ENCODE measurements around the gene TUFM. TPM values are rescaled to one million over a fixed set of nuclear protein-coding genes. Genes with fewer than 3 reads are reported as not detected.
"Not testable (repeated sequence)": the region's sequence is repeated elsewhere in the genome, so short reads cannot be mapped to it uniquely, and the experiment has no call there.

TUFM gene
- total RNA-seq (ENCODE audit: unreplicated experiment): 143 TPM
- long read RNA-seq, transcript TUFM-201 (10 exons, 2,071 nt): major isoform, 410 of 434 reads
- long read RNA-seq, partial matches to known transcripts: 5 of 434 reads
- long read RNA-seq, other reads (novel, unspliced or antisense): 17 of 434 reads

GRCh38 chr16:28846080-28846932 lies at the start of gene TUFM:
Gene TUFM, minus strand, starts transcription at chr16:28846348. Its CDS starts 79 bp downstream, at chr16:28846269.
- Mint-ChIP-seq H3K9me3 (ENCODE audit: unreplicated experiment) (peaks cover 3% of the 10 kb centered on the region), H3K4me3 (ENCODE audit: unreplicated experiment) (peak within 1 kb of the TSS; percentile 89), H3K4me1 (ENCODE audit: low read depth, unreplicated experiment) (peaks cover 10% of the 10 kb centered on the region), H3K27ac (ENCODE audit: unreplicated experiment) (peak within 1 kb of the TSS; percentile 87), H3K36me3 (ENCODE audit: unreplicated experiment) (peaks cover 4% of the 10 kb centered on the region), H3K27me3 (ENCODE audit: unreplicated experiment) (peaks cover 3% of the 10 kb centered on the region)
- DNase-seq: peak; percentile 98
- TF ChIP-seq, protein P1, sequence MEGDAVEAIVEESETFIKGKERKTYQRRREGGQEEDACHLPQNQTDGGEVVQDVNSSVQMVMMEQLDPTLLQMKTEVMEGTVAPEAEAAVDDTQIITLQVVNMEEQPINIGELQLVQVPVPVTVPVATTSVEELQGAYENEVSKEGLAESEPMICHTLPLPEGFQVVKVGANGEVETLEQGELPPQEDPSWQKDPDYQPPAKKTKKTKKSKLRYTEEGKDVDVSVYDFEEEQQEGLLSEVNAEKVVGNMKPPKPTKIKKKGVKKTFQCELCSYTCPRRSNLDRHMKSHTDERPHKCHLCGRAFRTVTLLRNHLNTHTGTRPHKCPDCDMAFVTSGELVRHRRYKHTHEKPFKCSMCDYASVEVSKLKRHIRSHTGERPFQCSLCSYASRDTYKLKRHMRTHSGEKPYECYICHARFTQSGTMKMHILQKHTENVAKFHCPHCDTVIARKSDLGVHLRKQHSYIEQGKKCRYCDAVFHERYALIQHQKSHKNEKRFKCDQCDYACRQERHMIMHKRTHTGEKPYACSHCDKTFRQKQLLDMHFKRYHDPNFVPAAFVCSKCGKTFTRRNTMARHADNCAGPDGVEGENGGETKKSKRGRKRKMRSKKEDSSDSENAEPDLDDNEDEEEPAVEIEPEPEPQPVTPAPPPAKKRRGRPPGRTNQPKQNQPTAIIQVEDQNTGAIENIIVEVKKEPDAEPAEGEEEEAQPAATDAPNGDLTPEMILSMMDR (IDR thresholded peaks at IDR 0.05; ENCODE audit: partially characterized antibody, unreplicated experiment): peak; percentile 61

GRCh38 chr16:28895609-28896008 lies 49.5 kb upstream of the TUFM start:
- H3K4me3 Mint-ChIP-seq (ENCODE audit: unreplicated experiment): no peak overlapping the region
- no peaks in the 10 kb centered on the region for H3K36me3 Mint-ChIP-seq (ENCODE audit: unreplicated experiment)
- no peak for DNase-seq
- TF ChIP-seq, protein P1 (IDR thresholded peaks at IDR 0.05; ENCODE audit: partially characterized antibody, unreplicated experiment): no peak
- peaks cover 6% of the 10 kb centered on the region for H3K9me3 Mint-ChIP-seq (ENCODE audit: unreplicated experiment)
- H3K27me3 Mint-ChIP-seq (ENCODE audit: unreplicated experiment): no peaks in the 10 kb centered on the region
- no peaks in the 10 kb centered on the region for H3K4me1 Mint-ChIP-seq (ENCODE audit: low read depth, unreplicated experiment)
- no peak overlapping the region for H3K27ac Mint-ChIP-seq (ENCODE audit: unreplicated experiment)

GRCh38 chr16:28893291-28893690 lies 47.1 kb upstream of the TUFM start:
- no peaks in the 10 kb centered on the region for H3K36me3 Mint-ChIP-seq (ENCODE audit: unreplicated experiment)
- TF ChIP-seq, protein P1 (IDR thresholded peaks at IDR 0.05; ENCODE audit: partially characterized antibody, unreplicated experiment): no peak
- H3K4me1 Mint-ChIP-seq (ENCODE audit: low read depth, unreplicated experiment): no peaks in the 10 kb centered on the region
- no peaks in the 10 kb centered on the region for H3K27me3 Mint-ChIP-seq (ENCODE audit: unreplicated experiment)
- peaks cover 6% of the 10 kb centered on the region for H3K9me3 Mint-ChIP-seq (ENCODE audit: unreplicated experiment)
- no peak for DNase-seq
- no peak overlapping the region for H3K27ac Mint-ChIP-seq (ENCODE audit: unreplicated experiment)
- no peak overlapping the region for H3K4me3 Mint-ChIP-seq (ENCODE audit: unreplicated experiment)

GRCh38 chr16:28891964-28892890 lies 46.1 kb upstream of the TUFM start:
- H3K27ac Mint-ChIP-seq (ENCODE audit: unreplicated experiment): peak overlapping the region; percentile 33

GRCh38 chr16:28890355-28890754 lies 44.2 kb upstream of the TUFM start:
- H3K36me3 Mint-ChIP-seq (ENCODE audit: unreplicated experiment); H3K9me3 Mint-ChIP-seq (ENCODE audit: unreplicated experiment); H3K4me1 Mint-ChIP-seq (ENCODE audit: low read depth, unreplicated experiment); H3K4me3 Mint-ChIP-seq (ENCODE audit: unreplicated experiment); H3K27me3 Mint-ChIP-seq (ENCODE audit: unreplicated experiment); H3K27ac Mint-ChIP-seq (ENCODE audit: unreplicated experiment); DNase-seq: not testable (repeated sequence)

More at GRCh38 chr16:28891964-28892890, 46.1 kb upstream of the TUFM start:
- no peaks in the 10 kb centered on the region for H3K36me3 Mint-ChIP-seq (ENCODE audit: unreplicated experiment)
- peaks cover 6% of the 10 kb centered on the region for H3K9me3 Mint-ChIP-seq (ENCODE audit: unreplicated experiment)
- no peak overlapping the region for H3K4me3 Mint-ChIP-seq (ENCODE audit: unreplicated experiment)
- no peak for DNase-seq
- no peaks in the 10 kb centered on the region for H3K27me3 Mint-ChIP-seq (ENCODE audit: unreplicated experiment)
- TF ChIP-seq, protein P1 (IDR thresholded peaks at IDR 0.05; ENCODE audit: partially characterized antibody, unreplicated experiment): no peak
- no peaks in the 10 kb centered on the region for H3K4me1 Mint-ChIP-seq (ENCODE audit: low read depth, unreplicated experiment)
